ENCODE results near the gene PCGF2. TPM values are rescaled to one million over a fixed set of nuclear protein-coding genes. Genes with fewer than 3 reads are reported as not detected.
A peak's percentile ranks its signal among the peaks of the same experiment; 100 is the strongest.

PCGF2 gene
- total RNA-seq, 1 donor from 2014 or later: 20.8 TPM

DNA sequence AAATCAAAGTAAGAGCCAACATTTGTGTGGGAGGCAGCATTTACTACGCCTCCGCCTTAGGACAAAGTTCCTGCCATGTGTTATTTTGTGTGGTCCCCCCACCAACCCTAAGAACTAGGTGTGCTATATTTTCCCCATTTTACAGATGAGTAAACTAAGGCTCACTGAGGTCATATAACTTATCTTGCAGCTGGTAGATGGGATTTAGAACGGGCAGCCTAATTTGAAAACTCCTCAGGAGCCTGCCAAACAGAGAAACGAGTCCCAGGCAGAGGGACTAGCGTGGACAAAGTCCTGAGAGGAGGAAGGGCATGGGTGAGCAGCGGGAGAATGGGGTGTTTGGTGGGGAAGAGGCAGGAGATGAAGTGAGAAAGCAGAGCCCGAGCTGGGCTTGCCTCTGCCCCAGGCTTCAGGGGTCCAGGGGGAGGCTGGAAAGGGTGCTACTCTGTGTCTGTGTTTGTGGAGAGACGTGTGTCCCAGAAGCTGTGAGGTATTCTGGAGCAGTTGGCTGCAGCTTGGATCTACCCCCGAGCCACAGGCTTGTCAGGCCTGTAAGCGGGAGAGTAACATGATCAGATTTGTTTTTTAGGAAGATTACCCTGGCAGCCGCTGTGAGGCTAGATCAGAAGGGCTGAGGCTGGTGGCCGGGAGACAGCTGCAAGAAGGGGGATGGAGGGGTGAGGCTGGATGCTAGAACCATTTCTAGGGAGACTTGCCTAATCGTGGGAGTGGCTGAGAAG lies 38.1 kb downstream of the PCGF2 start:
- Histone ChIP-seq H3K36me3 (ENCODE audit: control insufficient read depth, insufficient read depth, low read length) (peaks cover 5% of the 10 kb centered on the region), H3K4me3 (ENCODE audit: low read depth, low read length) (no peak overlapping the region), H3K27me3 (ENCODE audit: control insufficient read depth, insufficient read depth, low read length) (no peaks in the 10 kb centered on the region)
- DNase-seq (ENCODE audit: low read depth): no peak
- TF ChIP-seq, protein P1, sequence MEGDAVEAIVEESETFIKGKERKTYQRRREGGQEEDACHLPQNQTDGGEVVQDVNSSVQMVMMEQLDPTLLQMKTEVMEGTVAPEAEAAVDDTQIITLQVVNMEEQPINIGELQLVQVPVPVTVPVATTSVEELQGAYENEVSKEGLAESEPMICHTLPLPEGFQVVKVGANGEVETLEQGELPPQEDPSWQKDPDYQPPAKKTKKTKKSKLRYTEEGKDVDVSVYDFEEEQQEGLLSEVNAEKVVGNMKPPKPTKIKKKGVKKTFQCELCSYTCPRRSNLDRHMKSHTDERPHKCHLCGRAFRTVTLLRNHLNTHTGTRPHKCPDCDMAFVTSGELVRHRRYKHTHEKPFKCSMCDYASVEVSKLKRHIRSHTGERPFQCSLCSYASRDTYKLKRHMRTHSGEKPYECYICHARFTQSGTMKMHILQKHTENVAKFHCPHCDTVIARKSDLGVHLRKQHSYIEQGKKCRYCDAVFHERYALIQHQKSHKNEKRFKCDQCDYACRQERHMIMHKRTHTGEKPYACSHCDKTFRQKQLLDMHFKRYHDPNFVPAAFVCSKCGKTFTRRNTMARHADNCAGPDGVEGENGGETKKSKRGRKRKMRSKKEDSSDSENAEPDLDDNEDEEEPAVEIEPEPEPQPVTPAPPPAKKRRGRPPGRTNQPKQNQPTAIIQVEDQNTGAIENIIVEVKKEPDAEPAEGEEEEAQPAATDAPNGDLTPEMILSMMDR (IDR thresholded peaks at IDR 0.05; ENCODE audit: insufficient read depth, low read length, poor library complexity, severe bottlenecking): no peak

DNA sequence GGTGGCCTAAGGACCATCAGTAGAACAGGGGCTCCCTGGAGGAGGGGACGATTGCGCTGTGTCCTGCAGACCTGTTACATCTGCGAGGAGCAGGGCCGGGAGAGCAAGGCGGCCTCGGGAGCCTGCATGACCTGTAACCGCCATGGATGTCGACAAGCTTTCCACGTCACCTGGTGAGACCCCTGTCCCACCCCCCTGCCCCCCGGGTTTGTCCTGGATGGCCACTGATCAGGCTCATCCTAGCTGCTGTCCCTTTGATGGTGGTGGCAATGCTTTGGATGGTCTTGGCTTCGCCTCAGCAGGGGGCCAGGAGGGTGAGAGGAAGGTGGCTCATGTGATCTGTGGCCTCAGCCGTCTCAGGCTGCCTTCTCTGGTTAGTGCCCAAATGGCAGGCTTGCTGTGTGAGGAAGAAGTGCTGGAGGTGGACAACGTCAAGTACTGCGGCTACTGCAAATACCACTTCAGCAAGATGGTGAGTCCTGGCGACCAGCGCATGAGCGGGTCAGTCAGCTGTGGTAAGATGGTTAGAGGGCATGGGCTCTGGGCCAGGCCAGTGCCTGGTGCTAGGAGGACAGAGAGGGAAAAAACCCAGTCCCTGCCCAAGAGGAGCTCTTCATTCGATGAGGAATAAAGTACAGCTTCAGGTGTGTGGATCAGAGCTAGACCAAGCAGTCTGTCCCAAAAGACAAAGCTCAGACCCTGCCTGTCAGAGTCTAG lies 38.9 kb downstream of the PCGF2 start:
- no peak overlapping the region for H3K4me3 ChIP-seq (ENCODE audit: low read depth, low read length)
- no peak for DNase-seq (ENCODE audit: low read depth)
- H3K36me3 ChIP-seq (ENCODE audit: control insufficient read depth, insufficient read depth, low read length): peaks cover 5% of the 10 kb centered on the region
- TF ChIP-seq, protein P1 (IDR thresholded peaks at IDR 0.05; ENCODE audit: insufficient read depth, low read length, poor library complexity, severe bottlenecking): no peak
- H3K27me3 ChIP-seq (ENCODE audit: control insufficient read depth, insufficient read depth, low read length): no peaks in the 10 kb centered on the region

DNA sequence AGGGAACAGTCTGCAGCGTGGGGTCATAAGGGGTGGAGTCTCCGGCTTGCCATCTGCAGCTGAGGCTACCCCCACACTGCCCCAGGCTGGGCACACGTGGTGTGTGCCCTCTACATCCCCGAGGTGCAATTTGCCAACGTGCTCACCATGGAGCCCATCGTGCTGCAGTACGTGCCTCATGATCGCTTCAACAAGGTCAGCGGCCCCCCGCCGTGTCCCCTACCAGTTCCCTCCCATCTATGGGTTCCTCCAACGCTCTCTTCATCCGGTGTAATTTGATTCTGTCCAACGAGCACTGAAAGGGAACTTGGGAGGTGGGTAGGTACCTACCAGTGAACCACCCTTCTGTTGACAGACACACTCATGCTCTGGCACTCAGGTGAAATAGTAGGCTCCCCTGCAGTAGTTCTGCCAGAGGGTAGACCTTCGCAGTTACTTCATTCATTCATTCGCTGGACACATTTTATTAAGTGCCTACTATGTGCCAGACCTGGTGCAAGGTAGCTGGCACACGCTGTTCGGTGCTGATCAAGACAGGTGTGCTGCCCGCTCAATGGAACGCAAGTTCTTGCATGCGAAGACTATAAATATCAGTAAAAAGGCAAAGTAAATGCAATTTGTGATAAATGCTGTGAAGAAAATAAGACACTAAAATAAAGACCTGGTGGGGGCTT lies 40.3 kb downstream of the PCGF2 start:
- H3K36me3 ChIP-seq (ENCODE audit: control insufficient read depth, insufficient read depth, low read length): peaks cover 4% of the 10 kb centered on the region
- no peak overlapping the region for H3K4me3 ChIP-seq (ENCODE audit: low read depth, low read length)
- no peak for DNase-seq (ENCODE audit: low read depth)
- TF ChIP-seq, protein P1 (IDR thresholded peaks at IDR 0.05; ENCODE audit: insufficient read depth, low read length, poor library complexity, severe bottlenecking): no peak
- no peaks in the 10 kb centered on the region for H3K27me3 ChIP-seq (ENCODE audit: control insufficient read depth, insufficient read depth, low read length)

DNA sequence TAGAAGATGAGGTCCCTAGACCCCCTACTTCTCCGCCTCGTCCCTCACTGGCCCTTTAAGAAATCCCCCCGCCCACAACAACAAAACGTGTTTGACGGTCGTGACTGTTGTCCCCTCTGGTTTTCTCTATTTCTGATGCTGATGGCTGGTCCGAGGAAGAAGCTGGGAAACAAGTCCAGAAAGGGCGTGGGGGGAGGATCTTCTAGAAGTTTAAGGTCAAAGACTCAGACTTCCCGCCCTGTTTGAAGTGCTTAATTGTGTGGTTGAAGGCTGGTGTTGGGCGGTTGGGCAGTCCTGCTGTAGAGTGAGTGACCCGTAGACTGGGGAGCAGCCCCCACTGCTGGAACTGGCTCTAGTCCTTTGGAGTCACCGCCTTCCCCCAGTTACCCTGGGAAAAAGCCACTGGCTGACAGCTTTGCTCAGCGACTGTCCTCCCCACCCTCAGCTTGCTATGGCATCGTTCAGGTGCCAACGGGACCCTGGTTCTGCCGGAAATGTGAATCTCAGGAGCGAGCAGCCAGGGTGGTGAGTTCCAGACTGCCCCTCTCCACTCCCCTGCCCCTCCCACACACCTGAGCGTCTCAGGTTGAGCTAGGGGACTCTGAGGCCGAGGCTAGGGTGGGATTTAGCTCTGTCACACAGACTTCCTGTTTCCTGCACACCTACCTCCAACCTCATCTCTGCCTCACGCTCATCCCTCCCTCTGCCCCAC lies 41.5 kb downstream of the PCGF2 start:
- peak overlapping the region; percentile 45 for H3K4me3 ChIP-seq (ENCODE audit: low read depth, low read length)
- peaks cover 4% of the 10 kb centered on the region for H3K36me3 ChIP-seq (ENCODE audit: control insufficient read depth, insufficient read depth, low read length)
- no peaks in the 10 kb centered on the region for H3K27me3 ChIP-seq (ENCODE audit: control insufficient read depth, insufficient read depth, low read length)
- TF ChIP-seq, protein P1 (IDR thresholded peaks at IDR 0.05; ENCODE audit: insufficient read depth, low read length, poor library complexity, severe bottlenecking): no peak
- DNase-seq (ENCODE audit: low read depth): no peak

DNA sequence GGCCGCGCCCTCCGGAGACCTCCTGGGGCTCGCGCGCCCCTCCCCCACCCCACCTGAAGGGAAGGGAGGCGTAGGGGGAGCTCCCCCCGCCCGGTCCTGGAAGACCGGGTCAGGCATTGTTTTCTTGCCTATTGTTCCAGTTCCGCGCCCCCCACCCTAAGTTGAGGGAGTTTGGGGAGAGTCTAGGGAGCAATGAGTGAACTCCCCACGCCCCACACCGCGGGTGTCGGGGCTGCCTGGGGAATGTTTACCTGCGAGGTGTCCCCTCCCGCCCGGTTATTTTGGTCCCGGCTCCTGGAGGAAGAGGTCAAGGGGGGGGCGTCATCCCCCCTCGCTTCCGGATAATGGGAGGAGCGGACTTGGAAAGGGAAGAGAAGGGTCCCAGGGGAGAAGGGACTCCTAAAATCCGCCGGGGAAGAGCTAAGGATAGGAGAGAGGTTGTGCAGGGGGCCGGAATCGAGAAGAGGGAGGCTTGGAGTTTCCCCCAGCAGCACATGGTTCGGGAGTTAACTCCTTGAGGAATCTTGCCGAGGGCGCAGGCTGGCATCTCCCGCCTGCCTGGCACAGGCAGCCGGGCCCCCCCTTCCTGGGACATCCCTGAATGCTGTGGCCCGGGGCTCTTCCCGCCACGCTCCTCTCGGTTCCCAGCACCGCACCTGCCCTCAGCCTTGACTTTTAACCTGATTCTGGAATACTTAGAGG lies 42.2 kb downstream of the PCGF2 start:
- Histone ChIP-seq H3K36me3 (ENCODE audit: control insufficient read depth, insufficient read depth, low read length) (peaks cover 4% of the 10 kb centered on the region), H3K4me3 (ENCODE audit: low read depth, low read length) (peak overlapping the region; percentile 45), H3K27me3 (ENCODE audit: control insufficient read depth, insufficient read depth, low read length) (no peaks in the 10 kb centered on the region)
- TF ChIP-seq, protein P1 (IDR thresholded peaks at IDR 0.05; ENCODE audit: insufficient read depth, low read length, poor library complexity, severe bottlenecking): no peak
- DNase-seq (ENCODE audit: low read depth): no peak
